ENCODE measurements around the gene PROS1. TPM values are rescaled to one million over a fixed set of nuclear protein-coding genes. Genes with fewer than 3 reads are reported as not detected.

Gene PROS1
- 1.1 and 1.2 TPM in 2 replicates for total RNA-seq

- intact Hi-C loops (cut with micrococcal nuclease) = loop anchor here (1.0 kb wide), 1 partner anchor 31 kb away; no protein-coding TSS in a partner anchor
Observed at GRCh38 chr3:93973131-93974126, at the start of gene PROS1. PROS1 (minus strand) TSS chr3:93973896; CDS start chr3:93973749, 147 bp downstream.

GRCh38 chr3:94020293-94020692, 46.6 kb upstream of the PROS1 start:
- intact Hi-C loops (cut with micrococcal nuclease) = no loop called here

- intact Hi-C loops (cut with micrococcal nuclease) = no loop called here
Observed at GRCh38 chr3:94019659-94020058, 46.0 kb upstream of the PROS1 start.

- intact Hi-C loops (cut with micrococcal nuclease) = no loop called here
Observed at GRCh38 chr3:94015025-94015424, 41.3 kb upstream of the PROS1 start.

- intact Hi-C loops (cut with micrococcal nuclease) = no loop called here
Observed at GRCh38 chr3:94012185-94012584, 38.5 kb upstream of the PROS1 start.

- intact Hi-C loops (cut with micrococcal nuclease) = loop anchor here (1.0 to 2.0 kb wide), 2 partner anchors 32 to 51 kb away; partner anchors contain the start of gene DHFR2
Observed at GRCh38 chr3:94011233-94011711, 37.6 kb upstream of the PROS1 start.

GRCh38 chr3:94009608-94010007, 35.9 kb upstream of the PROS1 start:
- intact Hi-C loops (cut with micrococcal nuclease) = loop anchor here (2.0 kb wide), 1 partner anchor 33 kb away; no protein-coding TSS in a partner anchor

GRCh38 chr3:94008253-94008652, 34.6 kb upstream of the PROS1 start:
- intact Hi-C loops (cut with micrococcal nuclease) = no loop called here

GRCh38 chr3:94004301-94004910, 30.7 kb upstream of the PROS1 start:
- intact Hi-C loops (cut with micrococcal nuclease) = loop anchor here (1.0 to 5.0 kb wide), 8 partner anchors 24 to 280 kb away; partner anchors contain the start of genes ARL13B, NSUN3 and PROS1

- intact Hi-C loops (cut with micrococcal nuclease) = loop anchor here (5.0 kb wide), 1 partner anchor 230 kb away; no protein-coding TSS in a partner anchor
Observed at GRCh38 chr3:94001827-94002495, 28.3 kb upstream of the PROS1 start.

GRCh38 chr3:94001191-94001590, 27.5 kb upstream of the PROS1 start:
- intact Hi-C loops (cut with micrococcal nuclease) = loop anchor here (5.0 kb wide), 1 partner anchor 231 kb away; no protein-coding TSS in a partner anchor

GRCh38 chr3:93994056-93994455, 20.4 kb upstream of the PROS1 start:
- intact Hi-C loops (cut with micrococcal nuclease) = no loop called here

- intact Hi-C loops (cut with micrococcal nuclease) = no loop called here
Observed at GRCh38 chr3:93992207-93992606, 18.5 kb upstream of the PROS1 start.

- intact Hi-C loops (cut with micrococcal nuclease) = no loop called here
Observed at GRCh38 chr3:93991631-93992030, 17.9 kb upstream of the PROS1 start.

GRCh38 chr3:93989241-93989640, 15.5 kb upstream of the PROS1 start:
- intact Hi-C loops (cut with micrococcal nuclease) = no loop called here

- intact Hi-C loops (cut with micrococcal nuclease) = no loop called here
Observed at GRCh38 chr3:93988764-93989163, 15.1 kb upstream of the PROS1 start.

- intact Hi-C loops (cut with micrococcal nuclease) = no loop called here
Observed at GRCh38 chr3:93988283-93988682, 14.6 kb upstream of the PROS1 start.

- intact Hi-C loops (cut with micrococcal nuclease) = no loop called here
Observed at GRCh38 chr3:93984618-93985017, 10.9 kb upstream of the PROS1 start.

- intact Hi-C loops (cut with micrococcal nuclease) = no loop called here
Observed at GRCh38 chr3:93983408-93983807, 9.7 kb upstream of the PROS1 start.

- intact Hi-C loops (cut with micrococcal nuclease) = no loop called here
Observed at GRCh38 chr3:93981649-93982048, 8.0 kb upstream of the PROS1 start.
